ENCODE data around the gene TMEM50A.
"Not testable (repeated sequence)": the region's sequence is repeated elsewhere in the genome, so short reads cannot be mapped to it uniquely, and the experiment has no call there.

DNA sequence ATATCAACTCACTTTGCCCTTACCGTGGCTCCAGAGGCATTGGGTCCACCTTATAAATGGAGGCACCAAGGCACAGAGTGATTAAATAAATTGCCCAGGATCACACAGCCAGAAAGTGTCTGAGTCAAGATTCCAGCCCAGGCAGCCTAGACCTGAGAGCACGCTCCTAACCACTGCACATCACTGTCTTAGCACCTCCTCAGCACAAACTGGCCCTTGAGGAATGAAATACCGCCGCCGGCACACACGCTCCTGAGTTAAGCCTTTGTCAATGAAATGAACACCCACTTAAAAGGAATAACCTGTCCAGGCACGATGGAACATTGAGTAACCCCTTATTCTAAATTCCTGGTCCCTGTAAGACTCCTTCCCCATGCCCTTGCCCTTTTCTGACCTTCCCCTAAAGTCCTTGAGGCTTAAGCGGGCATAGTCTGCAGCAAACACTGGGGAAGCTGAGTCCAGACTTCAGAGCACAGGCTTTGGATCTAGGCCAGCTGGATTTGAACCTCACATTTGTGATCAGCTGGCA is 49.5 kb upstream of the TMEM50A start:
- not testable (repeated sequence) for TF ChIP-seq POLR2AphosphoS5, CTCF, POLR2A, EP300 (IDR thresholded peaks at IDR 0.05)

All from sigmoid colon (tissue), 4 donors.